ENCODE measurements around the gene SUSD6.
"Not testable (repeated sequence)": the region's sequence is repeated elsewhere in the genome, so short reads cannot be mapped to it uniquely, and the experiment has no call there.

- TF ChIP-seq RB1 (IDR thresholded peaks at IDR 0.05; ENCODE audit: low read depth); MYC (IDR thresholded peaks at IDR 0.05; ENCODE audit: low read depth, low read length); MYC (CRISPR knock-in tag; IDR thresholded peaks at IDR 0.05; ENCODE audit: borderline replicate concordance, low read depth); FOXA1 (IDR thresholded peaks at IDR 0.05; ENCODE audit: borderline replicate concordance); ARNT (IDR thresholded peaks at IDR 0.05); RFX5 (IDR thresholded peaks at IDR 0.05; ENCODE audit: low read depth, low read length); GATAD2A (IDR thresholded peaks at IDR 0.05); CTBP1 (IDR thresholded peaks at IDR 0.05; ENCODE audit: borderline replicate concordance); TOE1 (IDR thresholded peaks at IDR 0.05; ENCODE audit: borderline replicate concordance); TOE1 (CRISPR knock-in tag; IDR thresholded peaks at IDR 0.05; ENCODE audit: borderline replicate concordance, low read depth); ZKSCAN1 (IDR thresholded peaks at IDR 0.05; ENCODE audit: low read depth, low read length); SPI1 (IDR thresholded peaks at IDR 0.05; ENCODE audit: borderline replicate concordance, low read depth, low read length); HDAC6 (IDR thresholded peaks at IDR 0.05; ENCODE audit: low read depth, low read length): not testable (repeated sequence)
- TF ChIP-seq, protein P1, sequence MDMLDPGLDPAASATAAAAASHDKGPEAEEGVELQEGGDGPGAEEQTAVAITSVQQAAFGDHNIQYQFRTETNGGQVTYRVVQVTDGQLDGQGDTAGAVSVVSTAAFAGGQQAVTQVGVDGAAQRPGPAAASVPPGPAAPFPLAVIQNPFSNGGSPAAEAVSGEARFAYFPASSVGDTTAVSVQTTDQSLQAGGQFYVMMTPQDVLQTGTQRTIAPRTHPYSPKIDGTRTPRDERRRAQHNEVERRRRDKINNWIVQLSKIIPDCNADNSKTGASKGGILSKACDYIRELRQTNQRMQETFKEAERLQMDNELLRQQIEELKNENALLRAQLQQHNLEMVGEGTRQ (CRISPR knock-in tag; IDR thresholded peaks at IDR 0.05) = not testable (repeated sequence)
These were observed 87.8 kb downstream of the SUSD6 start for GRCh38 chr14:69699243-69699642.
